Smooth muscle cell (in vitro differentiated cells): ENCODE measurements around the gene SCARF1. TPM values are rescaled to one million over a fixed set of nuclear protein-coding genes. Genes with fewer than 3 reads are reported as not detected.

Source experiments
- DNase-seq: peaks from one replicate; lab custom pipeline; 2025; ENCODE audit not compliant: unreplicated experiment; lab: John Stamatoyannopoulos, UW
- H2AFZ ChIP-seq: fragments of 200-600 bp; sonication (generic); 2 replicates; pipeline ENCODE4 v1.6.0; 2016; ENCODE audit warnings: antibody characterized with exemption, low read depth, mild to moderate bottlenecking
- H3F3A ChIP-seq: fragments of 200-600 bp; sonication (generic); 2 replicates; pipeline ENCODE4 v1.6.0; 2017; ENCODE audit warnings: antibody characterized with exemption, low read depth
- H3K27ac ChIP-seq: fragments of 200-600 bp; sonication (generic); 2 replicates; pipeline ENCODE4 v1.5.1; 2016; ENCODE audit warnings: low read depth, mild to moderate bottlenecking
- H3K27me3 ChIP-seq: fragments of 200-600 bp; sonication (generic); 2 replicates; pipeline ENCODE4 v1.6.1; 2016; ENCODE audit warnings: low read depth, mild to moderate bottlenecking
- H3K36me3 ChIP-seq: fragments of 200-600 bp; sonication (generic); 2 replicates; pipeline ENCODE4 v1.5.1; 2016; ENCODE audit warnings: low read depth
- H3K4me1 ChIP-seq: fragments of 200-600 bp; sonication (generic); 2 replicates; pipeline ENCODE4 v1.5.1; 2016; ENCODE audit warnings: low read depth
- H3K4me2 ChIP-seq: fragments of 200-600 bp; sonication (generic); 2 replicates; pipeline ENCODE4 v1.6.0; 2016; ENCODE audit warnings: mild to moderate bottlenecking
- H3K4me3 ChIP-seq: fragments of 200-600 bp; sonication (generic); 2 replicates; pipeline ENCODE4 v1.5.1; 2016; ENCODE audit warnings: mild to moderate bottlenecking
- H3K79me2 ChIP-seq: fragments of 200-600 bp; sonication (generic); 2 replicates; pipeline ENCODE4 v1.6.0; 2016; ENCODE audit warnings: low read depth, mild to moderate bottlenecking
- H3K9ac ChIP-seq: fragments of 200-600 bp; sonication (generic); 2 replicates; pipeline ENCODE4 v1.6.0; 2016; ENCODE audit warnings: low read depth
- H3K9me3 ChIP-seq: fragments of 200-600 bp; sonication (generic); replicated peaks from 2 replicates; pipeline ENCODE4 v1.5.1; 2016; ENCODE audit warnings: low read depth
- H4K20me1 ChIP-seq: fragments of 200-600 bp; sonication (generic); 2 replicates; pipeline ENCODE4 v1.6.0; 2016; ENCODE audit warnings: low read depth
- WGBS: methylation state at CpG from one replicate; pipeline ENCODE4 v1.1.7; 2016; ENCODE audit warnings: low lambda C conversion rate; 5-methylcytosine and 5-hydroxymethylcytosine counted together
- polyA plus RNA-seq: library from polyadenylated mRNA; unstranded; fragments of >200 nt; fragmentation: Nextera tagmentation; extraction: Ambion mirVana; gene quantifications from 2 replicates; pipeline ENCODE4 v1.2.1, GENCODE V29; 2016
- total RNA-seq: library from RNA; depleted of rRNA; stranded (reverse); fragments of >200 nt; gene quantifications from 2 replicates; pipeline ENCODE4 v1.2.3, GENCODE V29; 2014
- TF ChIP-seq, protein P1 (sequence below): fragments of 200-600 bp; sonication (generic); IDR thresholded peaks from 2 replicates; pipeline ENCODE4 v1.5.1; 2017; ENCODE audit warnings: borderline replicate concordance, mild to moderate bottlenecking, antibody characterized with exemption; ENCODE audit not compliant: insufficient read depth, poor library complexity, severe bottlenecking

SCARF1 gene
- total and polyA plus RNA-seq, 2 experiments from 2014 or later: 0.11 to 0.63 TPM

DNA sequence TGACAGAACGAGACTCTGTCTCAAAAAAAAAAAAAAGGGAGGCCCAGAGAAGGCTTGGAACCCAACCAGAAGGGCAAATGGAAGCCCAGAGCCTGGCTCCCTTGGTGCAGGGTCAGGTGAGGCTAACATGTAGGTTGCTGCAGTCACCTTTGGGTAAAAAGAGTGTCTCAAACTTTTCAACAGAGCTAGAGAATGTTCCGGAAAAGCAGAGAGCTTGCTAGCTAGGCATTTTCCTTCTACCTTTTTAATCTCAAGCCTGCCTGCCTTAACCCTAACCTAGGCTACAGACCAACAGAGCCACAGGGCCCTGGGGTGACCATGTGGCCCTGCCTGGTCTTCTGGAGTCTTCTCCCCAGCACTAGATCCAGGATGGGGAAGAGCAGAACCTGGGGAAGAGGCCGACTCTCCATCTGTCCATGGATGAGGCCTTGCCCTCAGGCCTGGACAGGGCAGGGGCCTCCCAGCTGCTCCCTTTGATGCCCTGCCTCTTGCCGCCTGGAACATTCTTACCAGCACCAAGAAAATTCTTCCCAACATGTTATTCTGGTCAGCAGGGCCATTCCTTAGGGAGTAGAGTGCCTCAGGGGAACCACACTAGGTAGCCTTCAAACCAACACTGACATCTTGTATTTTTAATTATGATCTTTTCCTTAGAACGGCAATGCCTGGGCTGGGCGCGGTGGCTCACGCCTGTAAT lies 47.0 kb downstream of the SCARF1 start:
- no peaks in the 10 kb centered on the region for H3F3A ChIP-seq
- no peak overlapping the region for H2AFZ ChIP-seq
- DNase-seq: no peak
- no peak overlapping the region for H3K27ac ChIP-seq
- H3K9me3 ChIP-seq: no peaks in the 10 kb centered on the region
- H3K4me1 ChIP-seq: no peaks in the 10 kb centered on the region
- TF ChIP-seq, protein P1, sequence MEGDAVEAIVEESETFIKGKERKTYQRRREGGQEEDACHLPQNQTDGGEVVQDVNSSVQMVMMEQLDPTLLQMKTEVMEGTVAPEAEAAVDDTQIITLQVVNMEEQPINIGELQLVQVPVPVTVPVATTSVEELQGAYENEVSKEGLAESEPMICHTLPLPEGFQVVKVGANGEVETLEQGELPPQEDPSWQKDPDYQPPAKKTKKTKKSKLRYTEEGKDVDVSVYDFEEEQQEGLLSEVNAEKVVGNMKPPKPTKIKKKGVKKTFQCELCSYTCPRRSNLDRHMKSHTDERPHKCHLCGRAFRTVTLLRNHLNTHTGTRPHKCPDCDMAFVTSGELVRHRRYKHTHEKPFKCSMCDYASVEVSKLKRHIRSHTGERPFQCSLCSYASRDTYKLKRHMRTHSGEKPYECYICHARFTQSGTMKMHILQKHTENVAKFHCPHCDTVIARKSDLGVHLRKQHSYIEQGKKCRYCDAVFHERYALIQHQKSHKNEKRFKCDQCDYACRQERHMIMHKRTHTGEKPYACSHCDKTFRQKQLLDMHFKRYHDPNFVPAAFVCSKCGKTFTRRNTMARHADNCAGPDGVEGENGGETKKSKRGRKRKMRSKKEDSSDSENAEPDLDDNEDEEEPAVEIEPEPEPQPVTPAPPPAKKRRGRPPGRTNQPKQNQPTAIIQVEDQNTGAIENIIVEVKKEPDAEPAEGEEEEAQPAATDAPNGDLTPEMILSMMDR: no peak
- no peak overlapping the region for H3K4me2 ChIP-seq
- H3K9ac ChIP-seq: no peak overlapping the region
- WGBS: 90% methylated on average over 8 of the region's 8 CpGs
- H3K4me3 ChIP-seq: no peak overlapping the region
- no peaks in the 10 kb centered on the region for H3K79me2 ChIP-seq
- H3K27me3 ChIP-seq: no peaks in the 10 kb centered on the region
- H3K36me3 ChIP-seq: no peaks in the 10 kb centered on the region
- no peaks in the 10 kb centered on the region for H4K20me1 ChIP-seq

DNA sequence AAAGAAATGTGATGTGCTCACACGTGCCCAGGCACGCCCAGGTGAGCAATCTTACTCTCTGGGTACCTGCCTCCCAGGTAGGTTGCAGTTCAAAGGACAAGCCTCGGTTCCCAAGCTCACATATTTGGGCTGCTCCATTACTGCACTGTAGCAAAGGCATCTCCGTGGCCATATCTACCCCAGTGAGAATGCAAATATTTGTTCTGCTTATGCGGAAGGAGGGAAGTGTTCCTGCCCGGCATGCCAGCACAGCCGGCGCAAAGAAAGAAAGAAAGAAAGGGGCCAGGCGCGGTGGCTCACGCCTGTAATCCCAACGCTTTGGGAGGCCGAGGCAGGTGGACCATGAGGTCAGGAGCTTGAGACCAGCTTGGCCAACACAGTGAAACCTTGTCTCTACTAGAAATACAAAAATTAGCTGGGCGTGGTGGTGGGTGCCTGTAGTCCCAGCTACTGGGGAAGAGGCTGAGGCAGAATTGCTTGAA lies 47.6 kb downstream of the SCARF1 start:
- Histone ChIP-seq H3K4me2 (no peak overlapping the region), H3K79me2 (no peaks in the 10 kb centered on the region), H3K27ac (no peak overlapping the region), H2AFZ (no peak overlapping the region), H3K4me3 (no peak overlapping the region), H3F3A (no peaks in the 10 kb centered on the region), H3K9me3 (no peaks in the 10 kb centered on the region), H3K4me1 (no peaks in the 10 kb centered on the region), H3K36me3 (no peaks in the 10 kb centered on the region), H3K27me3 (no peaks in the 10 kb centered on the region), H4K20me1 (no peaks in the 10 kb centered on the region), H3K9ac (no peak overlapping the region)
- TF ChIP-seq, protein P1: no peak
- no peak for DNase-seq
- WGBS: 93% methylated on average over 14 of the region's 14 CpGs

DNA sequence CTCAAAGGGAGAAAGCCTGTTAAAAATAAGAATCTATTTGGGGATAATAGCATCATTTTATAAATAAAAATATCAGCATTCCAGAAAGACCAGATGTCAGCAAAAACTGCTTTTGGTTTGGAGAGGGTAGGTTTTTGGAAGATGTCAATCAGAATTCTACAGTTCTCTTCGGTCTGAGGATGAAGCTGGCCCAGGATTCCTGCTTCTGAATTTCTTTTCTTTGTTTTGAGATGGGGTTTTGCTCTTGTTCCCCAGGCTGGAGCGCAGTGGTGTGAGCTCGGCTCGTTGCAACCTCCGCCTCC lies 52.0 kb downstream of the SCARF1 start:
- H3K27me3 ChIP-seq: no peaks in the 10 kb centered on the region
- DNase-seq: no peak
- no peak overlapping the region for H3K27ac ChIP-seq
- no peaks in the 10 kb centered on the region for H3K79me2 ChIP-seq
- TF ChIP-seq, protein P1: no peak
- H4K20me1 ChIP-seq: no peaks in the 10 kb centered on the region
- H3K9ac ChIP-seq: no peak overlapping the region
- H3K4me2 ChIP-seq: no peak overlapping the region
- 97% methylated on average over 5 of the region's 5 CpGs for WGBS
- no peak overlapping the region for H3K4me3 ChIP-seq
- no peak overlapping the region for H2AFZ ChIP-seq
- H3K9me3 ChIP-seq: no peaks in the 10 kb centered on the region
- peaks cover 4% of the 10 kb centered on the region for H3K4me1 ChIP-seq
- no peaks in the 10 kb centered on the region for H3K36me3 ChIP-seq
- H3F3A ChIP-seq: peaks cover 6% of the 10 kb centered on the region
